WTC11 (cell line): ENCODE measurements around the gene TOR1A. TPM values are rescaled to one million over a fixed set of nuclear protein-coding genes. Genes with fewer than 3 reads are reported as not detected.

ENCODE experiments used
- ATAC-seq: fragments of 200-7000 bp; cut with Tn5 transposase; 2 replicates; pipeline ENCODE4 v1.10.0; 2021; ENCODE audit warnings: mild to moderate bottlenecking, moderate library complexity
- CTCF ChIA-PET: fragments of 300-600 bp; sonication (Branson Sonifier 250); formaldehyde crosslinking; loops from one replicate; lab custom pipeline; 2021; ENCODE audit warnings: antibody characterized with exemption; lab: Charles Lee
- POLR2A ChIA-PET: fragments of 350-600 bp; sonication (Branson Sonifier 250); formaldehyde crosslinking; loops from one replicate; lab custom pipeline; 2021; ENCODE audit warnings: antibody characterized with exemption; lab: Charles Lee
- DNase-seq: peaks from one replicate; pipeline ENCODE4 v3.0.0; 2021; ENCODE audit warnings: low spot score
- H3K27ac Mint-ChIP-seq: 2 replicates; pipeline ENCODE4 v1.8.0; 2021; ENCODE audit warnings: mixed read lengths
- H3K27me3 Mint-ChIP-seq: 2 replicates; pipeline ENCODE4 v1.8.0; 2021; ENCODE audit warnings: low read depth, mild to moderate bottlenecking, moderate library complexity, mixed read lengths
- H3K36me3 Mint-ChIP-seq: 2 replicates; pipeline ENCODE4 v1.8.0; 2021; ENCODE audit warnings: mixed read lengths
- H3K4me1 Mint-ChIP-seq: 2 replicates; pipeline ENCODE4 v1.8.0; 2022; ENCODE audit warnings: mixed read lengths
- H3K4me3 Mint-ChIP-seq: 2 replicates; pipeline ENCODE4 v1.8.0; 2021; ENCODE audit warnings: mild to moderate bottlenecking, moderate library complexity, mixed read lengths
- H3K9me3 Mint-ChIP-seq: 2 replicates; pipeline ENCODE4 v1.8.0; 2021; ENCODE audit warnings: mixed read lengths
- CREB1 ChIP-seq: sonication (generic); formaldehyde crosslinking; IDR thresholded peaks from 2 replicates; pipeline ENCODE4 v1.8.0; 2023; ENCODE audit warnings: mild to moderate bottlenecking, missing genetic modification reagents
- CREM ChIP-seq: sonication (generic); formaldehyde crosslinking; IDR thresholded peaks from 2 replicates; pipeline ENCODE4 v1.8.1; 2022; ENCODE audit warnings: mild to moderate bottlenecking, missing genetic modification reagents, moderate library complexity
- FOXP1 ChIP-seq: sonication (generic); formaldehyde crosslinking; IDR thresholded peaks from 2 replicates; pipeline ENCODE4 v1.8.0; 2022; ENCODE audit warnings: missing genetic modification reagents, mild to moderate bottlenecking, moderate library complexity, borderline replicate concordance
- GABPB1 ChIP-seq: sonication (generic); formaldehyde crosslinking; IDR thresholded peaks from 2 replicates; pipeline ENCODE4 v1.8.1; 2023; ENCODE audit warnings: mild to moderate bottlenecking, missing genetic modification reagents
- OVOL2 ChIP-seq: fragments of 250-450 bp; sonication (Bioruptor Pico); IDR thresholded peaks from 2 replicates; pipeline ENCODE4 v1.9.0; 2021; ENCODE audit warnings: mild to moderate bottlenecking, borderline replicate concordance
- PRRX2 ChIP-seq: fragments of 250-450 bp; sonication (Bioruptor Pico); IDR thresholded peaks from 2 replicates; pipeline ENCODE4 v1.8.0; 2021; ENCODE audit warnings: mild to moderate bottlenecking
- RORB ChIP-seq: fragments of 250-450 bp; sonication (Bioruptor Pico); IDR thresholded peaks from 2 replicates; pipeline ENCODE4 v1.9.0; 2021; ENCODE audit warnings: mild to moderate bottlenecking
- SMAD4 ChIP-seq: sonication (generic); formaldehyde crosslinking; IDR thresholded peaks from 2 replicates; pipeline ENCODE4 v1.8.0; 2022; ENCODE audit warnings: mild to moderate bottlenecking, missing genetic modification reagents
- SOX15 ChIP-seq: fragments of 250-450 bp; sonication (Bioruptor Pico); IDR thresholded peaks from 2 replicates; pipeline ENCODE4 v1.9.0; 2021; ENCODE audit warnings: mild to moderate bottlenecking
- TEAD1 ChIP-seq: sonication (generic); formaldehyde crosslinking; IDR thresholded peaks from 2 replicates; pipeline ENCODE4 v1.8.0; 2022; ENCODE audit warnings: mild to moderate bottlenecking, missing genetic modification reagents
- TP53 ChIP-seq: sonication (generic); formaldehyde crosslinking; IDR thresholded peaks from 2 replicates; pipeline ENCODE4 v1.8.1; 2023; ENCODE audit warnings: mild to moderate bottlenecking, missing genetic modification reagents
- ZNF263 ChIP-seq: sonication (generic); formaldehyde crosslinking; IDR thresholded peaks from 2 replicates; pipeline ENCODE4 v1.8.1; 2022; ENCODE audit warnings: low read depth, mild to moderate bottlenecking, moderate library complexity, missing genetic modification reagents
- ZNF396 ChIP-seq: fragments of 250-450 bp; sonication (Bioruptor Pico); IDR thresholded peaks from 2 replicates; pipeline ENCODE4 v1.8.0; 2021; ENCODE audit warnings: mild to moderate bottlenecking, moderate library complexity, borderline replicate concordance
- total RNA-seq: library from RNA; stranded (reverse); gene quantifications from 3 replicates; pipeline ENCODE4 v1.2.3, GENCODE V29; 2021
- TF ChIP-seq, protein P1 (sequence below): sonication (generic); formaldehyde crosslinking; IDR thresholded peaks from 2 replicates; pipeline ENCODE4 v1.8.0; 2022; ENCODE audit warnings: mild to moderate bottlenecking, missing genetic modification reagents
- TF ChIP-seq, protein P2 (sequence below): sonication (generic); formaldehyde crosslinking; IDR thresholded peaks from 2 replicates; pipeline ENCODE4 v1.8.1; 2023; ENCODE audit warnings: mild to moderate bottlenecking, missing genetic modification reagents, moderate library complexity
- TF ChIP-seq, protein P3 (sequence below): sonication (generic); formaldehyde crosslinking; IDR thresholded peaks from 2 replicates; pipeline ENCODE4 v1.8.1; 2023; ENCODE audit warnings: mild to moderate bottlenecking, missing genetic modification reagents, moderate library complexity
- TF ChIP-seq, protein P4 (sequence below): sonication (generic); formaldehyde crosslinking; IDR thresholded peaks from 2 replicates; pipeline ENCODE4 v1.8.0; 2022; ENCODE audit warnings: missing genetic modification reagents
- TF ChIP-seq, protein P5 (sequence below): fragments of 250-450 bp; sonication (Bioruptor Pico); IDR thresholded peaks from 2 replicates; pipeline ENCODE4 v2.1.2; 2022; ENCODE audit warnings: mild to moderate bottlenecking, moderate library complexity

The TOR1A gene
- total RNA-seq, 1 experiment from 2014 or later = 32.7 TPM

DNA sequence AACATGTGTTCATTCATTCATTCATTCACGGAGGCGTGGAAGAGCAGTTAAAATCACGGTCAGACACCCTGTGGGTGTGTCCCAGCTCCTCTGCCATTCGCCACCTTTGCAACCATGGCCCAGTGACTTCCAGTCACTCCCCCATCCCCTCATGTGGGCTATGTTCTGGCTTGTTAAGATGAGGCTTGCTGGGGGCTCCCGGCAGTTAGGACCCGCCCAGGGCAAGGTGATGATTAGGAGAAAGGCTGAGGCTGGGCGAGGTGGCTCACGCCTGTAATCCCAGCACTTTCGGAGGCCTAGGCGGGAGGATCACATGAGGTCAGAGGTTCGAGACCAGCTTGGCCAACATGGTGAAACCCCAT lies 46.2 kb downstream of the TOR1A start (continued):
- TF ChIP-seq RORB (no peak), SMAD4 (CRISPR knock-in tag) (no peak), TP53 (CRISPR knock-in tag) (no peak), ZNF396 (no peak), PRRX2 (CRISPR knock-in tag) (no peak), FOXP1 (CRISPR knock-in tag) (no peak)

DNA sequence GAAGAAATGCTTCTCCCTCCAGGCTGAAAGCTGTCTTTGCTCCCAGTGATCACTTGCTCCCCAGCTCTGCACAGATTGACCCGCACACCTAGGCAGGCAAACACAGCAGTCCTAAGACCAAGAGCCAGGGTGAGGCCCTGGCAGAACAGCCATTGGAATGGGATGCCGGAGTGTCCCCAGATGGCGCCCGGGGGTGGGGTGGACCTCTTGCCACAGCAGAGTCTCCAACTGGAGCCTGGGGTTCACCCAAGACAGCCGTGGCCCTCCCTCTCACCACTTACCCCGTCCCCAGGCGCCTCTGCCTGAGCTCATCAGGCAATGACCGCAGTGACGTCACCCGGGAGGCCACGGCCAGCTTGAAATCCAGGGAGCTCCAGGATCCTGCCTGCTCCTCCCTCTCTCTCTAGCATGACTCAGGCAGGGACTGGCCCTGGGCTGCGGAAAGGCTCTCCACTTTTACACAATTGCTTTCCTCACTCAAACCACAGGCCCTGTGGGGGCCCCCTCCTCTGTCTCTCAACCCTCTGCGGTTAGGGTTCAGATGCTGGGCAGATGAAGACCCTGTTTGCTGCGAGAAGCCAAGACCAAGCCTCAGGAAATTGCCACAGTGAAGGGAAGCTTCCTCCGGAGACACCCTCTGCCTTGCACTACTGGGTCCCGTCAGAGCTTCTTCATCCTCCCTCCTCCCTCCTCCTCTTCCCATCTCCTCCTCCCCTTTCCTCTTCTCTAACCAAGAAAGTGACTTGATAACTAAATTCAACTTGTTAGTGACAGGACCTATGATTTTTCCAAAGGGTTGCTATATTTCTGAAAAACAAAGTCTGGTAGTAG lies 46.8 kb downstream of the TOR1A start:
- no peak overlapping the region for H3K27ac Mint-ChIP-seq
- no peaks in the 10 kb centered on the region for H3K36me3 Mint-ChIP-seq
- POLR2A ChIA-PET = no interaction called here
- no peak for ATAC-seq
- no peaks in the 10 kb centered on the region for H3K9me3 Mint-ChIP-seq
- H3K4me1 Mint-ChIP-seq = 0 out of 2 replicates have a peak, but pooled peaks cover 6% of the 10 kb centered on the region
- no peaks in the 10 kb centered on the region for H3K27me3 Mint-ChIP-seq
- no peak for DNase-seq
- H3K4me3 Mint-ChIP-seq = no peak overlapping the region
- CTCF ChIA-PET = interaction anchor here (0.6 to 14.0 kb wide), 9 partner anchors 13 to 153 kb away, joined by 3 to 101 read pairs (median 4); partner anchors contain the start of genes ASB6 and NTMT1
- TF ChIP-seq OVOL2 (CRISPR knock-in tag) (no peak), CREB1 (no peak), TEAD1 (CRISPR knock-in tag) (no peak), SOX15 (CRISPR knock-in tag) (no peak), ZNF263 (CRISPR knock-in tag) (peak; percentile 49; the same call in 1 of the 2 replicates), CREM (CRISPR knock-in tag) (no peak), GABPB1 (CRISPR knock-in tag) (no peak)
- TF ChIP-seq, protein P1, sequence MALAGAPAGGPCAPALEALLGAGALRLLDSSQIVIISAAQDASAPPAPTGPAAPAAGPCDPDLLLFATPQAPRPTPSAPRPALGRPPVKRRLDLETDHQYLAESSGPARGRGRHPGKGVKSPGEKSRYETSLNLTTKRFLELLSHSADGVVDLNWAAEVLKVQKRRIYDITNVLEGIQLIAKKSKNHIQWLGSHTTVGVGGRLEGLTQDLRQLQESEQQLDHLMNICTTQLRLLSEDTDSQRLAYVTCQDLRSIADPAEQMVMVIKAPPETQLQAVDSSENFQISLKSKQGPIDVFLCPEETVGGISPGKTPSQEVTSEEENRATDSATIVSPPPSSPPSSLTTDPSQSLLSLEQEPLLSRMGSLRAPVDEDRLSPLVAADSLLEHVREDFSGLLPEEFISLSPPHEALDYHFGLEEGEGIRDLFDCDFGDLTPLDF = no peak
- TF ChIP-seq, protein P2, sequence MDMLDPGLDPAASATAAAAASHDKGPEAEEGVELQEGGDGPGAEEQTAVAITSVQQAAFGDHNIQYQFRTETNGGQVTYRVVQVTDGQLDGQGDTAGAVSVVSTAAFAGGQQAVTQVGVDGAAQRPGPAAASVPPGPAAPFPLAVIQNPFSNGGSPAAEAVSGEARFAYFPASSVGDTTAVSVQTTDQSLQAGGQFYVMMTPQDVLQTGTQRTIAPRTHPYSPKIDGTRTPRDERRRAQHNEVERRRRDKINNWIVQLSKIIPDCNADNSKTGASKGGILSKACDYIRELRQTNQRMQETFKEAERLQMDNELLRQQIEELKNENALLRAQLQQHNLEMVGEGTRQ = no peak
- TF ChIP-seq, protein P3, sequence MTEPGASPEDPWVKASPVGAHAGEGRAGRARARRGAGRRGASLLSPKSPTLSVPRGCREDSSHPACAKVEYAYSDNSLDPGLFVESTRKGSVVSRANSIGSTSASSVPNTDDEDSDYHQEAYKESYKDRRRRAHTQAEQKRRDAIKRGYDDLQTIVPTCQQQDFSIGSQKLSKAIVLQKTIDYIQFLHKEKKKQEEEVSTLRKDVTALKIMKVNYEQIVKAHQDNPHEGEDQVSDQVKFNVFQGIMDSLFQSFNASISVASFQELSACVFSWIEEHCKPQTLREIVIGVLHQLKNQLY (CRISPR knock-in tag) = no peak
- TF ChIP-seq, protein P4, sequence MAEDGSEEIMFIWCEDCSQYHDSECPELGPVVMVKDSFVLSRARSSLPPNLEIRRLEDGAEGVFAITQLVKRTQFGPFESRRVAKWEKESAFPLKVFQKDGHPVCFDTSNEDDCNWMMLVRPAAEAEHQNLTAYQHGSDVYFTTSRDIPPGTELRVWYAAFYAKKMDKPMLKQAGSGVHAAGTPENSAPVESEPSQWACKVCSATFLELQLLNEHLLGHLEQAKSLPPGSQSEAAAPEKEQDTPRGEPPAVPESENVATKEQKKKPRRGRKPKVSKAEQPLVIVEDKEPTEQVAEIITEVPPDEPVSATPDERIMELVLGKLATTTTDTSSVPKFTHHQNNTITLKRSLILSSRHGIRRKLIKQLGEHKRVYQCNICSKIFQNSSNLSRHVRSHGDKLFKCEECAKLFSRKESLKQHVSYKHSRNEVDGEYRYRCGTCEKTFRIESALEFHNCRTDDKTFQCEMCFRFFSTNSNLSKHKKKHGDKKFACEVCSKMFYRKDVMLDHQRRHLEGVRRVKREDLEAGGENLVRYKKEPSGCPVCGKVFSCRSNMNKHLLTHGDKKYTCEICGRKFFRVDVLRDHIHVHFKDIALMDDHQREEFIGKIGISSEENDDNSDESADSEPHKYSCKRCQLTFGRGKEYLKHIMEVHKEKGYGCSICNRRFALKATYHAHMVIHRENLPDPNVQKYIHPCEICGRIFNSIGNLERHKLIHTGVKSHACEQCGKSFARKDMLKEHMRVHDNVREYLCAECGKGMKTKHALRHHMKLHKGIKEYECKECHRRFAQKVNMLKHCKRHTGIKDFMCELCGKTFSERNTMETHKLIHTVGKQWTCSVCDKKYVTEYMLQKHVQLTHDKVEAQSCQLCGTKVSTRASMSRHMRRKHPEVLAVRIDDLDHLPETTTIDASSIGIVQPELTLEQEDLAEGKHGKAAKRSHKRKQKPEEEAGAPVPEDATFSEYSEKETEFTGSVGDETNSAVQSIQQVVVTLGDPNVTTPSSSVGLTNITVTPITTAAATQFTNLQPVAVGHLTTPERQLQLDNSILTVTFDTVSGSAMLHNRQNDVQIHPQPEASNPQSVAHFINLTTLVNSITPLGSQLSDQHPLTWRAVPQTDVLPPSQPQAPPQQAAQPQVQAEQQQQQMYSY = peak; percentile 50; the same call in 1 of the 2 replicates
- TF ChIP-seq, protein P5, sequence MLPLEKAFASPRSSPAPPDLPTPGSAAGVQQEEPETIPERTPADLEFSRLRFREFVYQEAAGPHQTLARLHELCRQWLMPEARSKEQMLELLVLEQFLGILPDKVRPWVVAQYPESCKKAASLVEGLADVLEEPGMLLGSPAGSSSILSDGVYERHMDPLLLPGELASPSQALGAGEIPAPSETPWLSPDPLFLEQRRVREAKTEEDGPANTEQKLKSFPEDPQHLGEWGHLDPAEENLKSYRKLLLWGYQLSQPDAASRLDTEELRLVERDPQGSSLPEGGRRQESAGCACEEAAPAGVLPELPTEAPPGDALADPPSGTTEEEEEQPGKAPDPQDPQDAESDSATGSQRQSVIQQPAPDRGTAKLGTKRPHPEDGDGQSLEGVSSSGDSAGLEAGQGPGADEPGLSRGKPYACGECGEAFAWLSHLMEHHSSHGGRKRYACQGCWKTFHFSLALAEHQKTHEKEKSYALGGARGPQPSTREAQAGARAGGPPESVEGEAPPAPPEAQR = no peak
